NCI-H1436 treated with DMSO at 0.1 percent for 48 hours (cell line): Measurements from ENCODE around the gene MAFG.

Experiments
- DNase-seq: peaks from one replicate; lab custom pipeline; 2025; lab: John Stamatoyannopoulos, UW

MAFG gene

DNA sequence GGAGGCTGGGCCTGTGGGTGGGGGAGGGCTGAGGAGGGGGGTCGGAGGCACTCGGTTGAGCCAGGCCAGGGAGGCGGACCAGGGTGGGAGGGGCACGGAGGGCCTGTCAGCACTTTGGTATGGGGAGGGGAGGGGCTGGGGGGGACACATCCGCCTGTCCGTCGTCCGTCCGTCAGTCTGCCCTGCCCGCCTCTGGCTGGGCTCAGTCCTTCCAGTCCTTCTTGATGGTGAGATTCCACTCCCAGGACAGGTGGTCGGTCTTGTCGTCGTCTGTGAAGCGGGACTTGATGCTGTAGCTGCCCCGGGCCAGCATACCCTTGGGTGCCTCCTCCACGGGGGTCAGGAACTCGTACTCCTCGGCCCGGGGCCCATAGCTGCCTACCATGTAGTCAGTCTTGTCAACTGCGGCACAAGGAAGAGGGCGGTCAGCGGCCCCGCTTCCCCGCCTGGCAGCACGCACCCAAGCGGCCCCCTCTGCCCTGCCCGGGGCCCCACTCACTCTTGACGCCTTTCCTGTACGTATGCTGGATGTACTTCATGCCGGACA, 58.8 kb downstream of the MAFG start:
- no peak for DNase-seq
